HEK293T (cell line): ENCODE results near the gene MED7.

ENCODE experiments used
- BHLHE40 ChIP-seq: fragments of 450-650 bp; IDR thresholded peaks from 2 replicates; pipeline ENCODE4 v1.6.1; 2016; ENCODE audit warnings: mild to moderate bottlenecking, moderate library complexity, borderline replicate concordance
- FOXK2 ChIP-seq: fragments of 450-650 bp; IDR thresholded peaks from 2 replicates; pipeline ENCODE4 v1.6.1; 2016; ENCODE audit warnings: mild to moderate bottlenecking
- FOXM1 ChIP-seq: fragments of 450-650 bp; IDR thresholded peaks from 2 replicates; pipeline ENCODE4 v1.6.1; 2017; ENCODE audit warnings: mild to moderate bottlenecking, borderline replicate concordance
- SP1 ChIP-seq: fragments of 450-650 bp; IDR thresholded peaks from 2 replicates; pipeline ENCODE4 v1.6.1; 2017
- SUZ12 ChIP-seq: fragments of 450-650 bp; IDR thresholded peaks from 2 replicates; pipeline ENCODE4 v1.6.1; 2016; ENCODE audit warnings: mild to moderate bottlenecking

GRCh38 chr5:157120102-157120501, 22.6 kb downstream of the MED7 start:
- no peak for TF ChIP-seq SP1
- no peak for TF ChIP-seq FOXK2
- no peak for TF ChIP-seq SUZ12
- no peak for TF ChIP-seq FOXM1
- no peak for TF ChIP-seq BHLHE40
